Endothelial cell of umbilical vein (primary cell): ENCODE measurements around the gene TNIK.

Experiments used
- CTCF ChIP-seq, 2 donors: IDR thresholded peaks; 1 replicate in 1 of 2; 2 replicates in 1 of 2; pipeline ENCODE4 v1.5.1; 2011; ENCODE audit warnings: low read length in 2 of 2, mild to moderate bottlenecking in 2 of 2, moderate library complexity in 2 of 2, control low read depth in 1 of 2, inconsistent platforms in 1 of 2, low read depth in 1 of 2; ENCODE audit not compliant: insufficient read depth in 1 of 2; ENCODE audit errors: extremely low read depth in 1 of 2
- EZH2 ChIP-seq: IDR thresholded peaks from 2 replicates; pipeline ENCODE4 v1.6.1; 2012; ENCODE audit warnings: borderline replicate concordance, low read depth, mild to moderate bottlenecking, moderate library complexity, low read length, inconsistent platforms; ENCODE audit not compliant: severe bottlenecking
- GATA2 ChIP-seq: IDR thresholded peaks from 2 replicates; pipeline ENCODE4 v1.7.0; 2011; ENCODE audit warnings: low read depth, mild to moderate bottlenecking, moderate library complexity, mixed read lengths, low read length; ENCODE audit not compliant: insufficient read length, insufficient read depth
- JUN ChIP-seq: IDR thresholded peaks from 2 replicates; pipeline ENCODE4 v1.6.1; 2011; ENCODE audit warnings: borderline replicate concordance, low read depth; ENCODE audit not compliant: insufficient read length, insufficient read depth
- MAX ChIP-seq: IDR thresholded peaks from 2 replicates; pipeline ENCODE4 v1.6.1; 2011; ENCODE audit not compliant: insufficient read depth, insufficient read length
- MYC ChIP-seq: IDR thresholded peaks from one replicate; pipeline ENCODE4 v1.6.1; 2011; ENCODE audit warnings: mild to moderate bottlenecking, low read depth, low read length
- POLR2A ChIP-seq: IDR thresholded peaks from 2 replicates; pipeline ENCODE4 v1.6.1; 2012; ENCODE audit warnings: low read depth, mild to moderate bottlenecking, control low read depth, low read length
- POLR2AphosphoS5 ChIP-seq: IDR thresholded peaks from 2 replicates; pipeline ENCODE4 v1.6.1; 2012; ENCODE audit warnings: low read depth, mild to moderate bottlenecking, control low read depth, low read length, moderate library complexity; ENCODE audit not compliant: insufficient read depth

- no peak for TF ChIP-seq CTCF (IDR thresholded peaks at IDR 0.05; ENCODE audit: extremely low read depth in 1 of 2, insufficient read depth in 1 of 2, low read depth in 1 of 2, low read length in 2 of 2)
- TF ChIP-seq POLR2A, result no peak
- TF ChIP-seq EZH2, result no peak
- TF ChIP-seq POLR2AphosphoS5, result no peak
- no peak for TF ChIP-seq MAX
- TF ChIP-seq MYC, result no peak
- TF ChIP-seq GATA2, result no peak
- TF ChIP-seq JUN, result no peak
Observed at GRCh38 chr3:171315919-171316318, 144.3 kb downstream of the TNIK start.
